CD1c-positive myeloid dendritic cell (primary cell): ENCODE results near the gene GAD1.

Source experiments
- DNase-seq: peaks from one replicate; pipeline ENCODE4 v3.0.0-alpha.2; 2016; ENCODE audit errors: extremely low spot score

GAD1 gene

GRCh38 chr2:170816504-170817092, at the start of gene GAD1:
Gene GAD1 (plus strand): TSS chr2:170816887. CDS start chr2:170818592, 1,705 bp downstream.
- DNase-seq: peak; percentile 85

- DNase-seq: peak; percentile 31
Measured at GRCh38 chr2:170770008-170770605, 46.6 kb upstream of the GAD1 start, which contains the start of gene ERICH2. Gene ERICH2 (plus strand): TSS chr2:170770378. CDS start chr2:170770682, 304 bp downstream.

GRCh38 chr2:170770606-170771420, 45.9 kb upstream of the GAD1 start:
- peak; percentile 53 for DNase-seq

GRCh38 chr2:170771421-170771937, 45.2 kb upstream of the GAD1 start:
- DNase-seq: no peak

- DNase-seq: no peak
Measured at GRCh38 chr2:170772295-170772694, 44.4 kb upstream of the GAD1 start.

GRCh38 chr2:170774074-170774473, 42.6 kb upstream of the GAD1 start:
- DNase-seq: no peak

GRCh38 chr2:170778900-170779299, 37.8 kb upstream of the GAD1 start:
- DNase-seq: no peak

GRCh38 chr2:170779304-170779703, 37.4 kb upstream of the GAD1 start:
- DNase-seq: no peak

- DNase-seq: no peak
Measured at GRCh38 chr2:170782673-170783072, 34.0 kb upstream of the GAD1 start.

- DNase-seq: no peak
Measured at GRCh38 chr2:170783549-170783948, 33.1 kb upstream of the GAD1 start.

- no peak for DNase-seq
Measured at GRCh38 chr2:170798996-170799395, 17.7 kb upstream of the GAD1 start.

- DNase-seq: no peak
Measured at GRCh38 chr2:170806548-170806947, 10.1 kb upstream of the GAD1 start.

GRCh38 chr2:170812710-170813600, 3.7 kb upstream of the GAD1 start:
- peak; percentile 81 for DNase-seq

GRCh38 chr2:170813611-170814532, 2.8 kb upstream of the GAD1 start:
- DNase-seq: no peak

GRCh38 chr2:170814533-170815230, 2.0 kb upstream of the GAD1 start:
- DNase-seq: no peak

- DNase-seq: no peak
Measured at GRCh38 chr2:170815311-170815710, 1.4 kb upstream of the GAD1 start.

- DNase-seq: peak; percentile 59
Measured at GRCh38 chr2:170815746-170816503, 762 bp upstream of the GAD1 start.

- DNase-seq: no peak
Measured at GRCh38 chr2:170817093-170818035, 677 bp downstream of the GAD1 start.
